Nephron (organoid): ENCODE results near the gene C2CD2L.
"Not testable (repeated sequence)": the region's sequence is repeated elsewhere in the genome, so short reads cannot be mapped to it uniquely, and the experiment has no call there.

Experiments used
- H3K27ac Mint-ChIP-seq, 3 experiments: 2 replicates each; pipeline ENCODE4 v1.8.0; 2020; ENCODE audit warnings: mixed read lengths in 3 of 3, mild to moderate bottlenecking in 2 of 3, moderate library complexity in 1 of 3
- H3K27me3 Mint-ChIP-seq: 2 replicates; pipeline ENCODE4 v1.8.0; 2021; ENCODE audit warnings: low read depth, mild to moderate bottlenecking, moderate library complexity, mixed read lengths
- H3K36me3 Mint-ChIP-seq: 2 replicates; pipeline ENCODE4 v1.8.0; 2020; ENCODE audit warnings: low read depth, mixed read lengths
- H3K4me1 Mint-ChIP-seq: 2 replicates; pipeline ENCODE4 v1.8.0; 2020; ENCODE audit warnings: mixed read lengths
- H3K4me3 Mint-ChIP-seq, 3 experiments: 2 replicates each; pipeline ENCODE4 v1.8.0; 2020; ENCODE audit warnings: mild to moderate bottlenecking in 3 of 3, mixed read lengths in 3 of 3, moderate library complexity in 2 of 3
- H3K9me3 Mint-ChIP-seq: 2 replicates; pipeline ENCODE4 v1.8.0; 2020; ENCODE audit warnings: mixed read lengths
- TF ChIP-seq, protein P1 (sequence below), 3 experiments: fragments of 200-600 bp; sonication (generic); IDR thresholded peaks; one replicate each; pipeline ENCODE4 v1.5.0; 2021; ENCODE audit warnings: antibody characterized with exemption in 3 of 3; ENCODE audit not compliant: unreplicated experiment in 3 of 3

Gene C2CD2L

DNA sequence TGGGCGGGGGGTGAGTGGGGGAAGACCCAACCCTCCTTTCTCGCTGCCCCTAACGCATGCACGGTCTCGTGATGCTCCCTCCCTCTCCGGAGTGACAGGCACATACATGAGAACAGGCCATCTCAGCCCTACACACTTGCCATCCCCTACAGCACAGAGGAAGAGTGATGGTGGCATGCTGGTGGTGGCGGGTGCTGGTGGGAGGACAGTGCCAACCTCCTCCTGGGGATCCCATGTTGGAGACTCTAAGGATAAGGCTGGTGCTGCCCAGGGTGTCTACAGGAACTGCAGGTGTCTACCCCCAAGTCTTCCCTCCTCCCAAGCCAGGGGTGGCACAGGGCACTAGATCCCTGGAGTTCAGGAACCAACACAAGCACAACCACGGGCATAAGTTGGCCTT lies 54.7 kb downstream of the C2CD2L start:
- Mint-ChIP-seq H3K36me3 (no peaks in the 10 kb centered on the region), H3K27ac (no peak overlapping the region), H3K9me3 (no peaks in the 10 kb centered on the region), H3K4me3 (no peak overlapping the region), H3K27me3 (peaks cover 7% of the 10 kb centered on the region), H3K4me1 (no peaks in the 10 kb centered on the region)
- TF ChIP-seq, protein P1, sequence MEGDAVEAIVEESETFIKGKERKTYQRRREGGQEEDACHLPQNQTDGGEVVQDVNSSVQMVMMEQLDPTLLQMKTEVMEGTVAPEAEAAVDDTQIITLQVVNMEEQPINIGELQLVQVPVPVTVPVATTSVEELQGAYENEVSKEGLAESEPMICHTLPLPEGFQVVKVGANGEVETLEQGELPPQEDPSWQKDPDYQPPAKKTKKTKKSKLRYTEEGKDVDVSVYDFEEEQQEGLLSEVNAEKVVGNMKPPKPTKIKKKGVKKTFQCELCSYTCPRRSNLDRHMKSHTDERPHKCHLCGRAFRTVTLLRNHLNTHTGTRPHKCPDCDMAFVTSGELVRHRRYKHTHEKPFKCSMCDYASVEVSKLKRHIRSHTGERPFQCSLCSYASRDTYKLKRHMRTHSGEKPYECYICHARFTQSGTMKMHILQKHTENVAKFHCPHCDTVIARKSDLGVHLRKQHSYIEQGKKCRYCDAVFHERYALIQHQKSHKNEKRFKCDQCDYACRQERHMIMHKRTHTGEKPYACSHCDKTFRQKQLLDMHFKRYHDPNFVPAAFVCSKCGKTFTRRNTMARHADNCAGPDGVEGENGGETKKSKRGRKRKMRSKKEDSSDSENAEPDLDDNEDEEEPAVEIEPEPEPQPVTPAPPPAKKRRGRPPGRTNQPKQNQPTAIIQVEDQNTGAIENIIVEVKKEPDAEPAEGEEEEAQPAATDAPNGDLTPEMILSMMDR (IDR thresholded peaks at IDR 0.05; ENCODE audit: unreplicated experiment in 3 of 3), result no peak

DNA sequence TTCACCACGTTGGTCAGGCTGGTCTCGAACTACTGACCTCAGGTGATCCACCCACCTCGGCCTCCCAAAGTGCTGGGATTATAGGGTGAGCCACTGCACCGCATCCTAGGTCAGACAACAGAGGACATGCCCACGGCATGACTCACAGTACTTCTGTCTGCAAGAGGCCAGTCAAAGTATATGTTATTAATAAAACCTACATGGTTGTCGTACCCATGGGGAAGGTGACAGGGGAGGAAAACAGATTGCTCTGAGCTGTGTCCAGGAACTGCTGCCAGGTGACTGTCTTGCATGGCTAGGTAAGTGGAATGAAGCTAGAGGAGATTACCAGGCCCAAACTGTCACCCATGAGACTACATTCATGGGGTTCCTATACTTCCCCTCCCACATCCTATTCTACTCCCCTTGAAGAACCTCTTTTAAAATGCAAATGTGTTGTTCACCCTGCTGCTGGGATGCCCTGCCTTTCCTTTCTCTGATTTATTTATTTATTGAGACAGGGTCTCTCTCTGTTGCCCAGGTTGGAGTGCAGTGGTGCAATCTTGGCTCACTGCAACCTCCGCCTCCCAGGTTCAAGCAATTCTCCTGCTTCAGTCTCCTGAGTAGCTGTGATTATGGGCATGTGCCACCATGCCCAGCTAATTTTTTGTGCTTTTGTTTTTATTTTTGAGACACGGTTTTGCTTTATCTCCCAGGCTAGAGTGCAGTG lies 59.4 kb downstream of the C2CD2L start:
- Mint-ChIP-seq H3K27me3 (peaks cover 7% of the 10 kb centered on the region), H3K4me3 (peak overlapping the region in 2 of 3 experiments; percentile 10 to 56), H3K27ac (peak overlapping the region; percentile 54 to 56 (median 55)), H3K4me1 (no peaks in the 10 kb centered on the region), H3K36me3 (no peaks in the 10 kb centered on the region), H3K9me3 (no peaks in the 10 kb centered on the region)
- TF ChIP-seq, protein P1 (IDR thresholded peaks at IDR 0.05; ENCODE audit: unreplicated experiment in 3 of 3), result no peak

DNA sequence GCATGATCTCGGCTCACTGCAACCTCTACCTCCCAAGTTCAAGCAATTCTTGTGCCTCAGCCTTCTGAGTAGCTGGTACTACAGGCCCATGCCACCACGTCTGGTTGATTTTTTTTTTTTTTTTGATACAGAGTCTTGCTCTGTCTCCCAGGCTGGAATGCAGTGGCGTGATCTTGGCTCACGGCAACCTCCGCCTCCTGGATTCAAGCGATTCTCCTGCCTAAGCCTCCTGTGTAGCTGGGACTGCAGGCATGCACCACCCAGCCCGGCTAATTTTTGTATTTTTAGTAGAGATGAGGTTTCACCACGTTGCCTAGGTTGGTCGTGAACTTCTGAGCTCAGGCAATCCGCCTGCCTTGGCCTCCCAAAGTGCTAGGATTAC lies 59.9 kb downstream of the C2CD2L start:
- H3K9me3 Mint-ChIP-seq, result not testable (repeated sequence)
- peak overlapping the region in 2 of 3 experiments; percentile 15 to 56 for H3K4me3 Mint-ChIP-seq

DNA sequence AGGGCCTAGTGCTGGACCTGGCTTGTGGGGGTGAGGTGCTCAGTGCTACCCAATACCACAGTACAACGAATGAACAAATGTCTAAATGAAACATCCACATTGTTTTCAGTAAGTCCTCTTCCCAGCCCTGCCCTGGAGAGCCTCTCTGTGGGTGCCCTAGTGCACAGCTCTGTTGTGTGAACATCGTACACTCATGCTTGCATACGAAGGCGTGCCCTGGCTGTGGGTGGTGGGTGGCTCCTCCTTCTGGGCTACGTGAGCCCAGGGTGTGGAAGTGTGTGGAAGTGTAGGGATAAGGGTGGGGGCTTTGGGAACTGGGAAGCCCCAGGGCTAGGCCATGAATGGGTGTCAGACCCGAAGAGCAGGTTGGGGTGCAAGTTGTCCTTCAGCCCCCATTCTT lies 60.8 kb downstream of the C2CD2L start:
- H3K27me3 Mint-ChIP-seq, result peaks cover 7% of the 10 kb centered on the region
- peak overlapping the region in 1 of 3 experiments; percentile 82 for H3K27ac Mint-ChIP-seq
- peak overlapping the region; percentile 71 to 82 (median 80) for H3K4me3 Mint-ChIP-seq
- H3K4me1 Mint-ChIP-seq, result no peaks in the 10 kb centered on the region
- H3K36me3 Mint-ChIP-seq, result no peaks in the 10 kb centered on the region
- TF ChIP-seq, protein P1 (IDR thresholded peaks at IDR 0.05; ENCODE audit: unreplicated experiment in 3 of 3), result no peak
- no peaks in the 10 kb centered on the region for H3K9me3 Mint-ChIP-seq

More for the DNA sequence above, 59.9 kb downstream of the C2CD2L start:
- H3K27me3 Mint-ChIP-seq, H3K4me1 Mint-ChIP-seq, H3K36me3 Mint-ChIP-seq: not testable (repeated sequence)
- peak overlapping the region in 2 of 3 experiments; percentile 54 to 55 for H3K27ac Mint-ChIP-seq
